ENCODE data around the gene CORO7.

DNA sequence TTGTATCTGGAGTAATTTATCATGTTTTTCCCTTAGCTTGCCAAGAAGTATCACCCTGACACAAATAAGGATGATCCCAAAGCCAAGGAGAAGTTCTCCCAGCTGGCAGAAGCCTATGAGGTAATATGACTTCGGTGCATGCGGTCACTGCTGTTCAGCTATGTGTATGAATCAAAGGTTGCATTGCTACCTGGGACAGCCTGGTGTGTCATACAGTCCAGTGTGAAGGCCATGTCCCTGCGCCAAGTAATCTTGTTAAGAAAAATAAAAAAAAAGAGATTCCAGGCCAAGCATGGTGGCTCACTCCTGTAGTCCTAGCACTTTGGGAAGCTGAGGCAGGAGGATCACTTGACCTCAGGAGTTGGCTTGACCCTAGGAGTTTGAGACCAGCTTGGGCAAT is 21.0 kb upstream of the CORO7 start:
- TF ChIP-seq TAF1 (IDR thresholded peaks at IDR 0.05; ENCODE audit: low read depth, low read length) (no peak), POLR2AphosphoS5 (IDR thresholded peaks at IDR 0.05; ENCODE audit: low read depth, low read length) (no peak)
